HUDEP-2 (cell line): ENCODE results near the gene TACO1.
A peak's percentile ranks its signal among the peaks of the same experiment; 100 is the strongest.

Source experiments
- DNase-seq, 76 experiments: peaks; one replicate each; lab custom pipeline; 2025; ENCODE audit not compliant: unreplicated experiment in 76 of 76; lab: John Stamatoyannopoulos, UW

Gene TACO1

DNA sequence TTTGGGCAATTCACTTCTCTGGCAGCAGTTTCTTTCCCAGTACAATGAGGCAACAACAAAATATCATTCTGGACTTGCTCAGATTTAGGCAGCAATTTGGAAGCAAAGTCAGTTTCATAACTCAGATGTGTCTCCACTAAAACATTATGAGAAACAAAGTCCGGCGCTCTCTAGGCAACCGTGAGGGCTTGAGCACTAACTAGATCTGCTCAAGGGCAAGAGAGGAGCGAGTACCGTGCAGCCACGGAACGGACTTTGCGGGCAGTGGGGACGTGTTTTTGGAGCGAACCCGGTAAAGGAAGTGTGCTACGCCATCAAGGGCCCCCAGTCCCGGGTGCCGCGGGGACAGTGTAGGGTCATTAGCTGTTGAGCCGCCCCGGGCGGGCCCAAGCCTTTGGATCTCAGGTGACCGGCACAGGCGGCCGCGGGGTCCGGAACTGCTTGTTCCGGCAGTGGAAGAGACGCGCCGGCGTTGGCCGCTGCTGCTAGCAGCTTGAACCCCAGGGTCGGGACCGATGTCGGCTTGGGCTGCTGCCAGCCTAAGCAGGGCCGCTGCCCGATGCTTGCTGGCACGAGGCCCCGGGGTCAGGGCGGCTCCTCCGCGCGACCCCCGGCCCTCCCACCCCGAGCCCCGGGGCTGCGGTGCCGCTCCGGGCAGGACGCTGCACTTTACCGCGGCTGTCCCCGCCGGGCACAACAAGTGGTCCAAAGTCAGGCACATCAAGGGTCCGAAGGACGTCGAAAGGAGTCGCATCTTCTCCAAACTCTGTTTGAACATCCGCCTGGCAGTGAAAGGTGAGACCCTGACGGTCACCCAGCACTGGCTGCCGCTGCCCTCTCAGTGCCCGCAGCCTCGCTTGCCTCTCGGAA lies at the start of gene TACO1:
Gene TACO1, plus strand, starts transcription at position 327 of the 870 bp plus-strand sequence. Its CDS starts 189 bp downstream, at position 516.
- DNase-seq, result peak in 74 of 76 experiments; percentile 9 to 87 (median 70)

- no peak for DNase-seq
These were observed 48.5 kb upstream of the TACO1 start for GRCh38 chr17:63552211-63552610.

- DNase-seq, result no peak
These were observed 45.1 kb upstream of the TACO1 start for GRCh38 chr17:63555500-63556156.

DNA sequence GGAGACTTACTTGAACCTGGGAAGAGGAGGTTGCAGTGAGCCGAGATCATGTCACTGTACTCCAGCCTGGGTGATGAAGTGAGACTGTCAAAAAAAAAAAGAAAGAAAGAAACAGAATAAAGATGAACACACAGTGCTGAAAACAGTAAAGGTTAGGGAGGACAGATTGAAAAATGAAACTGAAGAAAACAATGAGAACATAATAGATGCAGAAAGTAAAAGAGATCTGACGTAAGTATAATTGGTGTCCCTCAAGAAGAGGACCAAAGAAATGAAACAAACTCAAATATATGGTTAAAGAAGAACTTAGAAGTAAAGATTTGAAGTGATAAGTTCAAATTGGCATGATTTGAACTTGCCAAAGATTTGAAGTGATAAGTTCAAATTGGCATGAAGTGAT lies 43.3 kb upstream of the TACO1 start:
- DNase-seq, result no peak

DNA sequence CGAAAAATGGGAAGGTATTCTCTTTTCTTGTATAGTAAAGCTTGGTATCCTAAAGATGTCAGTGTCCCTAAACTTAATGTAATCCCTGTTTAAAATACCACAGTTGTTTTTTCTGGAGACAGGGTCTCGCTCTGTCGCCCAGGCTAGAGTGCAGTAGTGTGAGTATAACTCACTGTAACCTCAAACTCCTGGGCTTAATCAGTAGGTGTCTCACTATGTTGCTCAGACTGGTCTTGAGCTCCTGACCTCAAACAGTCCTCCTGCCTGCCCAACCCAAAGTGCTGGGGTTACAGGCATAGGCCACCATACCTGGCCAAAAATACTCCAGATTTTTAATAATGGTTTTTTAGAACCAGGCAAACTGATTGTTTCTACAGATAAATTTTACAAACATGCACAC lies 42.3 kb upstream of the TACO1 start:
- DNase-seq, result no peak

DNA sequence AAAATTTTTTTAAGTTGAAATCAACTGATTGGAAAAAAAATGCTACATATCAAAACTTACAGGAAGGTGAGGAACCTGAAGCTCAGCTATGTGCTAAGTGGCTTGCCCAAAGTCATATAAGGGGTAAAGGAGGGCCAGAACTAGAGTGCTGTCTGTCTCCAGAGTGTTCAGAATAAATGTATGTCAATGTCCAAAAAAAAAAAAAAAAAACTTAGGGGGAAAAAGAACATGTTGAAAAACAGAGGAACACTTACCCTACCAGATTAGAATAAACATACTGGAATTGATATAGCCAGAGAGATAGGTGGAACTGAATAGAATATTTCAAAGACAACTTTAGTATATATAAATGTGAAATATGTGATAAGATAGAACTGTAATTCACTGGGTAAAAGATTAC lies 38.9 kb upstream of the TACO1 start:
- no peak for DNase-seq

DNA sequence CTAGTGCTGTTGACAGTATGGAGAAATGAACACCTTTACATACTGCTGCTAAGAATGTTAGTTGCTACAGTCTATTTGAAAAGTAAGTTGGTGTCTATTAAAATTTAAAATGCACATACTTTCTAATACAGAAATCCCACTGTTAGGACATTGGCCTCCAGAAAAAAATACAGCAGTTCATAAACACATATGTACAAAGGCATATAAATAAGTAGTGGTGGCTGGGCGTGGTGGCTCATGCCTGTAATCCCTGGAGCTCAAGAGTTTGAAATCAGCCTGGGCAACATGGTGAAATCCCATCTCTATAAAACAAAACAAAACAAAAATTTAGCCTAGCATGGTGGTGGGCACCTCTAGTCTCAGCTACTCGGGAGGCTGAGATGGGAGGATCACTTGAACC lies 37.4 kb upstream of the TACO1 start:
- no peak for DNase-seq

DNA sequence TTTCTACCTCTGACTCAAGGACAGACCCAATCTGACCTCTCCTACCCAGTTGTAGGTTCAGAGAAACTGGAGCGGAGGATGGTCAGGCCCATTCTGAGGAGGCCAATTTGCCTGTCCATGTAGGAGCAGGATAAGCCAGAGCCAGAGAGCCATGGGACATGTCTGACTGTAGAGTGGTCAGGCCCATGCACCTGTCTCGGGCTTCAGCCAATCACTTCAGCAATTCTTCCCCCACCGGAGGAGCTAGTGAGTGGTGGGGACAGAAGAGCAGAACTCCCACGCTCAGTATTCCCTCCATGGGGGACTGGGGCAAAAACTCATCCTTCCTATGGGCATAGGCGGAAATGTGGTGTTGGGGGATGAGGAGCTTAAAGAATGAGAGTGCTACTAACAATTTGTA lies 36.1 kb upstream of the TACO1 start:
- DNase-seq, result no peak

- no peak for DNase-seq
These were observed 33.5 kb upstream of the TACO1 start for GRCh38 chr17:63567229-63567628.

- no peak for DNase-seq
These were observed 32.1 kb upstream of the TACO1 start for GRCh38 chr17:63568563-63568962.

- peak in 14 of 76 experiments; percentile 2 to 43 (median 19) for DNase-seq
These were observed 28.9 kb upstream of the TACO1 start for GRCh38 chr17:63571632-63572310.

GRCh38 chr17:63573634-63574033 lies 27.1 kb upstream of the TACO1 start:
- no peak for DNase-seq

GRCh38 chr17:63578027-63578768 lies 22.5 kb upstream of the TACO1 start:
- DNase-seq, result no peak

DNA sequence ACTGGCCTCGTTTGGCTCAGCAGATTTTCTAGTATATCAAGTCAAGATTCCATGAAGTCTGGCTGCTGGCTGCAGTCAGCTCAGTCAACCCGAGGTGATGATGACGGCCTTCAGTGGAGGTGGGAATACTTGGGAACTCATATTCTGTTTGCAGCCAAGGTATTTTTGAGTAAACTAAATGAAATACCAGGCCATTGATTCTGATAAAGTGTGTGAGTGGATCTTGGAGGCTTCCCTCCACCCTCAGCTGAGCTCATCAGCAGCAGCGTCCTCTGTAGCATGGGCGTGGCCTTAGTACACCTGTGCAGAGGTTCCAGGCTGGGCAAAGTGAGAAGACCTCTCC lies 22.0 kb upstream of the TACO1 start:
- DNase-seq, result no peak

DNA sequence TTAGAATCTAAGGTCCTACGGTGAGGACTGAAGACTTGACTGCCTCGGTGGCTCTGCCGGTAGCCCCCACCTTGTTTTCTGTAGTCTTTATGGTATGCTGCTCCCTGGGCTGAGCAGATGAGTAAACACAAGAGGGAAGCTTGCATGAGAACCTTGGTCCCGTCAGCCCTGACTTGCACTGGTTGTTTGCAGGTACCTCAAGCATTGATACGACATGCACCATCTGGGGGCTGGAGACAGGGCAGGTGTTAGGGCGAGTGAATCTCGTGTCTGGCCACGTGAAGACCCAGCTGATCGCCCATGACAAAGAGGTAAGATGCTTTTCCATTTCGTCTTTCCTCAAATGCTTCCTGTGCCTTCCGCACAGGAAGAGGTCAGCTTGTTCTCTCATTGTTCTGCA lies 21.1 kb upstream of the TACO1 start:
- no peak for DNase-seq

GRCh38 chr17:63587770-63588169 lies 12.9 kb upstream of the TACO1 start:
- DNase-seq, result no peak

GRCh38 chr17:63588797-63589196 lies 11.9 kb upstream of the TACO1 start:
- no peak for DNase-seq

DNA sequence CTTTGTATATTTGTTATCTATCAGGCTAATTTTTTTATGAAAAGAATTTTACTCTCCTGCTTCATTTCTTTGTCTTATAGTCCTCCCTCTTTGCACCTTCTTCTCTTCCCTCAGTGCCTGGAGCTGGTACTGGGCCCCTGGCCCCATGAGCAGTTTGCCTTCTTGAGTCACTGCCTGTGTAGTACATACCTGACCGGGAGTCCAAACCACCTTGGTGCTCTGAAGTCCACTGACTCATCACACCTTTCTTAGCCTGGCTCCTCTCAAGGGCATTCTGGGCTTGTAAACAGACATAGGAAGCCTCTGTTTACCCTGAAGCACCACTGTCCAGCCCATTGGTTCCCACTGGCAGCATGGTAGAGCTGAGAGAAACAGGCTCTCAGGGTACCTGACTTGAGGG lies 11.0 kb upstream of the TACO1 start:
- DNase-seq, result no peak

- no peak for DNase-seq
These were observed 7.9 kb upstream of the TACO1 start for GRCh38 chr17:63592797-63593196.

DNA sequence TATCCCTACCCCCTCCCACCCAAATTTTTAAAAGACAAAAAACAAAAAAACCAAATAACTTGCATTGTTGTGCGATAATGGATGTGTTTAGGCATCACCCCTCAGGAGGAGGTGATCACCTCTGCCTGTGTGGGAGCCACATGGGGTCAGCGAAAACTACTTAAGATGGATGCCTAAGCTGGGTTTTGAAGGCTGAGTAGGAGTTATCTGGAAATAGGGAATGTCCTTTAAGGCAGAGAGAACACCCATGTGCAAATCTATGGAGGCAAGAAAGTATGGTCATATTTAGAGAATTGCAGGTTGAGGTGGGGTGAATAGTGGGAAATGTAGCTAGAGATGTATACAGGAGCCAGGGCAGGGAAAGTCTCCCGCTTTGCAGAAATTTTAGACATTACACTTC lies 5.6 kb upstream of the TACO1 start:
- no peak for DNase-seq
